Measurements from ENCODE around the gene PLRG1. TPM values are rescaled to one million over a fixed set of nuclear protein-coding genes. Genes with fewer than 3 reads are reported as not detected.
A peak's percentile ranks its signal among the peaks of the same experiment; 100 is the strongest.

PLRG1 gene
- total and polyA plus RNA-seq, 4 donors = 27.2 to 51.5 (median 29.9) TPM

DNA sequence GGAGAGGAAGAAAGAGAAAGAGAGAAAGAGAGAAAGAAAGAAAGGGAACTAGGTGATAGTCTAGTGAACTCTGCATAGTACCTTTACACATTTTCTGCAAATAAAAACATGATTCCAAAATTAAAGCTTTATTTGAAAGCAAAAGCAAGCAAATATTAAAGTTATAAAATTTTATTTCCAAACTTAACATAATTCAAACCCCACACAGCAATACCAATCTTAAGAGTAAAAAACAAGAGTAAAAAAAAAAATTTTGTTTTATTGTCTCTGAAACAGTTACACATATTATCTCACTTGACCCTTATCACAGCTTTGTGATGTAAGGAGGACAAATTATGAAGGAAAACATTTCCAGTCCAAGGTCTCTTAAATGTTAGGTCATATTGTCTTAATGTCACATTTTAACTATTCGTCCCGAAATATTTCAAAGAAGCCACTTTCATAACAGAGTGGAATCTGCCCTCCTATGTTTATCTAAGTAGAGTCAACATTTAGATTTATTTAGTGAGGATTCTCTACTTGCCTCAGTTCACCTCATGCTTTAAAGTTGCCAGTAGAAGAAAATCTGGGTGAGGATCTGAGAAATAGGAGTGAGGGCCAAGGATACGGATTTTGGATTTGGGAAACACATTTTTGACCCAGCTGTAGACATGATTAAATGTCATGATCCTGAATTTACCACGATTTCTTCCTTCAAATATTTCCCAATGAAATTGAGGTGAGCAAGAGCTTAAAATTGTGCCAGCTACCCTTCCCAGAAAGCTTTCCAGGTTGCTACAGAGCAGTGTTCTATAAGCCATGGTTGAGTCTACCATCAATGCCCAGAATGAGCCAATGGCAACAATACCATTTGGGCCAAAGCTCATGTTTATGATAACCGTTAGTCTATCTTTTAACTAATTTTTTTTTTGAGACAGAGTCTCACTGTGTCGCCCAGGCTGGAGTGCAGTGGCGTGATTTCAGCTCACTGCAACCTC is 47.9 kb upstream of the PLRG1 start:
- Histone ChIP-seq H3K9ac (ENCODE audit: low read depth in 1 of 2, low read length in 2 of 2) (peak overlapping the region in 1 of 2 donors; percentile 37), H3K4me1 (ENCODE audit: control insufficient read depth in 4 of 4, insufficient read depth in 4 of 4, low read length in 3 of 4) (peaks cover 1 to 53% (median 40%) of the 10 kb centered on the region in 4 donors), H3K27ac (ENCODE audit: low read depth in 1 of 2, low read length in 2 of 2) (peak overlapping the region; percentile 68 to 73), H3K9me3 (ENCODE audit: control insufficient read depth in 4 of 4, low read length in 3 of 4) (no peaks in the 10 kb centered on the region), H3K27me3 (ENCODE audit: control insufficient read depth in 4 of 4, insufficient read depth in 4 of 4, low read length in 3 of 4) (no peaks in the 10 kb centered on the region), H3K36me3 (ENCODE audit: control insufficient read depth in 4 of 4, insufficient read depth in 3 of 4, low read depth in 1 of 4, low read length in 3 of 4) (no peaks in the 10 kb centered on the region), H3K4me3 (ENCODE audit: low read depth in 1 of 3, low read length in 3 of 3) (peak overlapping the region; percentile 17 to 38 (median 18))
- DNase-seq (ENCODE audit: low spot score) = no peak
- 31% methylated on average over 7 of the region's 7 CpGs for WGBS
- TF ChIP-seq, protein P1, sequence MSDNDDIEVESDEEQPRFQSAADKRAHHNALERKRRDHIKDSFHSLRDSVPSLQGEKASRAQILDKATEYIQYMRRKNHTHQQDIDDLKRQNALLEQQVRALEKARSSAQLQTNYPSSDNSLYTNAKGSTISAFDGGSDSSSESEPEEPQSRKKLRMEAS (IDR thresholded peaks at IDR 0.05) = peak; percentile 56
- TF ChIP-seq RXRA (IDR thresholded peaks at IDR 0.05) (peak; percentile 86 to 89), RAD21 (IDR thresholded peaks at IDR 0.05) (peak; percentile 27 to 32), NR2F2 (IDR thresholded peaks at IDR 0.05) (peak; percentile 24), FOXA2 (IDR thresholded peaks at IDR 0.05) (peak; percentile 90), FOXA1 (IDR thresholded peaks at IDR 0.05) (peak; percentile 50), EGR1 (IDR thresholded peaks at IDR 0.05; ENCODE audit: low read depth in 2 of 2) (peak in 1 of 2 donors; percentile 24), YY1 (IDR thresholded peaks at IDR 0.05) (peak; percentile 61), TAF1 (conservative IDR thresholded peaks at IDR 0.05) (no peak), HNF4G (IDR thresholded peaks at IDR 0.05) (peak; percentile 80), SP1 (IDR thresholded peaks at IDR 0.05) (peak; percentile 87), GABPA (IDR thresholded peaks at IDR 0.05 in 1 of 2, conservative IDR thresholded peaks at IDR 0.05 in 1 of 2) (peak in 1 of 2 donors; percentile 19), HNF4A (conservative IDR thresholded peaks at IDR 0.05) (peak; percentile 87 to 91), JUND (IDR thresholded peaks at IDR 0.05) (peak; percentile 74 to 87)
- TF ChIP-seq, protein P2, sequence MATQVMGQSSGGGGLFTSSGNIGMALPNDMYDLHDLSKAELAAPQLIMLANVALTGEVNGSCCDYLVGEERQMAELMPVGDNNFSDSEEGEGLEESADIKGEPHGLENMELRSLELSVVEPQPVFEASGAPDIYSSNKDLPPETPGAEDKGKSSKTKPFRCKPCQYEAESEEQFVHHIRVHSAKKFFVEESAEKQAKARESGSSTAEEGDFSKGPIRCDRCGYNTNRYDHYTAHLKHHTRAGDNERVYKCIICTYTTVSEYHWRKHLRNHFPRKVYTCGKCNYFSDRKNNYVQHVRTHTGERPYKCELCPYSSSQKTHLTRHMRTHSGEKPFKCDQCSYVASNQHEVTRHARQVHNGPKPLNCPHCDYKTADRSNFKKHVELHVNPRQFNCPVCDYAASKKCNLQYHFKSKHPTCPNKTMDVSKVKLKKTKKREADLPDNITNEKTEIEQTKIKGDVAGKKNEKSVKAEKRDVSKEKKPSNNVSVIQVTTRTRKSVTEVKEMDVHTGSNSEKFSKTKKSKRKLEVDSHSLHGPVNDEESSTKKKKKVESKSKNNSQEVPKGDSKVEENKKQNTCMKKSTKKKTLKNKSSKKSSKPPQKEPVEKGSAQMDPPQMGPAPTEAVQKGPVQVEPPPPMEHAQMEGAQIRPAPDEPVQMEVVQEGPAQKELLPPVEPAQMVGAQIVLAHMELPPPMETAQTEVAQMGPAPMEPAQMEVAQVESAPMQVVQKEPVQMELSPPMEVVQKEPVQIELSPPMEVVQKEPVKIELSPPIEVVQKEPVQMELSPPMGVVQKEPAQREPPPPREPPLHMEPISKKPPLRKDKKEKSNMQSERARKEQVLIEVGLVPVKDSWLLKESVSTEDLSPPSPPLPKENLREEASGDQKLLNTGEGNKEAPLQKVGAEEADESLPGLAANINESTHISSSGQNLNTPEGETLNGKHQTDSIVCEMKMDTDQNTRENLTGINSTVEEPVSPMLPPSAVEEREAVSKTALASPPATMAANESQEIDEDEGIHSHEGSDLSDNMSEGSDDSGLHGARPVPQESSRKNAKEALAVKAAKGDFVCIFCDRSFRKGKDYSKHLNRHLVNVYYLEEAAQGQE (IDR thresholded peaks at IDR 0.05) = no peak
- TF ChIP-seq, protein P3, sequence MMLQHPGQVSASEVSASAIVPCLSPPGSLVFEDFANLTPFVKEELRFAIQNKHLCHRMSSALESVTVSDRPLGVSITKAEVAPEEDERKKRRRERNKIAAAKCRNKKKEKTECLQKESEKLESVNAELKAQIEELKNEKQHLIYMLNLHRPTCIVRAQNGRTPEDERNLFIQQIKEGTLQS (IDR thresholded peaks at IDR 0.05) = peak; percentile 12
- TF ChIP-seq, protein P4, sequence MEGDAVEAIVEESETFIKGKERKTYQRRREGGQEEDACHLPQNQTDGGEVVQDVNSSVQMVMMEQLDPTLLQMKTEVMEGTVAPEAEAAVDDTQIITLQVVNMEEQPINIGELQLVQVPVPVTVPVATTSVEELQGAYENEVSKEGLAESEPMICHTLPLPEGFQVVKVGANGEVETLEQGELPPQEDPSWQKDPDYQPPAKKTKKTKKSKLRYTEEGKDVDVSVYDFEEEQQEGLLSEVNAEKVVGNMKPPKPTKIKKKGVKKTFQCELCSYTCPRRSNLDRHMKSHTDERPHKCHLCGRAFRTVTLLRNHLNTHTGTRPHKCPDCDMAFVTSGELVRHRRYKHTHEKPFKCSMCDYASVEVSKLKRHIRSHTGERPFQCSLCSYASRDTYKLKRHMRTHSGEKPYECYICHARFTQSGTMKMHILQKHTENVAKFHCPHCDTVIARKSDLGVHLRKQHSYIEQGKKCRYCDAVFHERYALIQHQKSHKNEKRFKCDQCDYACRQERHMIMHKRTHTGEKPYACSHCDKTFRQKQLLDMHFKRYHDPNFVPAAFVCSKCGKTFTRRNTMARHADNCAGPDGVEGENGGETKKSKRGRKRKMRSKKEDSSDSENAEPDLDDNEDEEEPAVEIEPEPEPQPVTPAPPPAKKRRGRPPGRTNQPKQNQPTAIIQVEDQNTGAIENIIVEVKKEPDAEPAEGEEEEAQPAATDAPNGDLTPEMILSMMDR (IDR thresholded peaks at IDR 0.05; ENCODE audit: low read depth, low read length, missing input control) = no peak
- TF ChIP-seq, protein P5, sequence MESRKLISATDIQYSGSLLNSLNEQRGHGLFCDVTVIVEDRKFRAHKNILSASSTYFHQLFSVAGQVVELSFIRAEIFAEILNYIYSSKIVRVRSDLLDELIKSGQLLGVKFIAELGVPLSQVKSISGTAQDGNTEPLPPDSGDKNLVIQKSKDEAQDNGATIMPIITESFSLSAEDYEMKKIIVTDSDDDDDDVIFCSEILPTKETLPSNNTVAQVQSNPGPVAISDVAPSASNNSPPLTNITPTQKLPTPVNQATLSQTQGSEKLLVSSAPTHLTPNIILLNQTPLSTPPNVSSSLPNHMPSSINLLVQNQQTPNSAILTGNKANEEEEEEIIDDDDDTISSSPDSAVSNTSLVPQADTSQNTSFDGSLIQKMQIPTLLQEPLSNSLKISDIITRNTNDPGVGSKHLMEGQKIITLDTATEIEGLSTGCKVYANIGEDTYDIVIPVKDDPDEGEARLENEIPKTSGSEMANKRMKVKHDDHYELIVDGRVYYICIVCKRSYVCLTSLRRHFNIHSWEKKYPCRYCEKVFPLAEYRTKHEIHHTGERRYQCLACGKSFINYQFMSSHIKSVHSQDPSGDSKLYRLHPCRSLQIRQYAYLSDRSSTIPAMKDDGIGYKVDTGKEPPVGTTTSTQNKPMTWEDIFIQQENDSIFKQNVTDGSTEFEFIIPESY (IDR thresholded peaks at IDR 0.05) = peak; percentile 77

Measured in liver (tissue), 9 donors.